ENCODE results near the gene LCP2. TPM values are rescaled to one million over a fixed set of nuclear protein-coding genes. Genes with fewer than 3 reads are reported as not detected.

The LCP2 gene
- total RNA-seq, 2 experiments from 2014 or later: 154 to 155 TPM

DNA sequence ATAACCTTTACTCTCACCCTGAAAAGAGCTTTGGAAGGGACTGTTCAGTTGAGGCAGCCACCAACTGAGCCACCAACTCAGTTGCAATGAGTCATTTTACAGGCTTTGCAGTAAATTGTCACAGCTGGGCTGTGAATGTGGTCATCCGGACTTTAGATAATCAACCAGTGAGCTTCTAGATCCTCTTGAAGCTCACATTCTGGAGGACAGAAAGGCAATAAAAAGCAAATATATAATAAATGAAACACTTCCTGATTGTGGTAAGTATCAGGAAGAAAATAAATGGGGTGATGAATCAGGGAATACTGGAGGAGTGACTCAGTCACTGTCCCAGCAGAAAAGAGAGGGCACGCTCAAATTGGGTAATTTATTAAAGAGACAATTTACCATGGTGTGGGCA is 78.0 kb downstream of the LCP2 start:
- Mint-ChIP-seq H3K36me3 (ENCODE audit: low read depth) (no peaks in the 10 kb centered on the region), H3K4me1 (ENCODE audit: low read depth) (no peaks in the 10 kb centered on the region), H3K27me3 (peaks cover 8% of the 10 kb centered on the region), H3K4me3 (no peak overlapping the region), H3K27ac (no peak overlapping the region), H3K9me3 (no peaks in the 10 kb centered on the region)
- Histone ChIP-seq H3K9me3 (ENCODE audit: control insufficient read depth in 1 of 2, insufficient read depth in 1 of 2, low read length in 2 of 2) (no peaks in the 10 kb centered on the region), H3K36me3 (ENCODE audit: insufficient read depth, low read length) (no peaks in the 10 kb centered on the region), H3K27me3 (ENCODE audit: control insufficient read depth in 1 of 2, insufficient read depth in 2 of 2, low read length in 2 of 2) (no peaks in the 10 kb centered on the region), H3K27ac (ENCODE audit: low read depth in 1 of 2, low read length in 2 of 2) (no peak overlapping the region), H3K4me3 (ENCODE audit: low read length) (no peak overlapping the region), H3K4me1 (ENCODE audit: insufficient read depth, low read length) (no peaks in the 10 kb centered on the region)
- TF ChIP-seq, protein P1, sequence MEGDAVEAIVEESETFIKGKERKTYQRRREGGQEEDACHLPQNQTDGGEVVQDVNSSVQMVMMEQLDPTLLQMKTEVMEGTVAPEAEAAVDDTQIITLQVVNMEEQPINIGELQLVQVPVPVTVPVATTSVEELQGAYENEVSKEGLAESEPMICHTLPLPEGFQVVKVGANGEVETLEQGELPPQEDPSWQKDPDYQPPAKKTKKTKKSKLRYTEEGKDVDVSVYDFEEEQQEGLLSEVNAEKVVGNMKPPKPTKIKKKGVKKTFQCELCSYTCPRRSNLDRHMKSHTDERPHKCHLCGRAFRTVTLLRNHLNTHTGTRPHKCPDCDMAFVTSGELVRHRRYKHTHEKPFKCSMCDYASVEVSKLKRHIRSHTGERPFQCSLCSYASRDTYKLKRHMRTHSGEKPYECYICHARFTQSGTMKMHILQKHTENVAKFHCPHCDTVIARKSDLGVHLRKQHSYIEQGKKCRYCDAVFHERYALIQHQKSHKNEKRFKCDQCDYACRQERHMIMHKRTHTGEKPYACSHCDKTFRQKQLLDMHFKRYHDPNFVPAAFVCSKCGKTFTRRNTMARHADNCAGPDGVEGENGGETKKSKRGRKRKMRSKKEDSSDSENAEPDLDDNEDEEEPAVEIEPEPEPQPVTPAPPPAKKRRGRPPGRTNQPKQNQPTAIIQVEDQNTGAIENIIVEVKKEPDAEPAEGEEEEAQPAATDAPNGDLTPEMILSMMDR (IDR thresholded peaks at IDR 0.05): no peak
- intact Hi-C loops (cut with DNase I, micrococcal nuclease): loop anchor here in 1 of 2 experiments (5.0 kb wide), 1 partner anchor 413 kb away; no protein-coding TSS in a partner anchor
- DNase-seq (no peak), ATAC-seq (ENCODE audit: poor library complexity) (no peak)
- POLR2A ChIA-PET: no interaction called here
- CTCF ChIA-PET: no interaction called here

DNA sequence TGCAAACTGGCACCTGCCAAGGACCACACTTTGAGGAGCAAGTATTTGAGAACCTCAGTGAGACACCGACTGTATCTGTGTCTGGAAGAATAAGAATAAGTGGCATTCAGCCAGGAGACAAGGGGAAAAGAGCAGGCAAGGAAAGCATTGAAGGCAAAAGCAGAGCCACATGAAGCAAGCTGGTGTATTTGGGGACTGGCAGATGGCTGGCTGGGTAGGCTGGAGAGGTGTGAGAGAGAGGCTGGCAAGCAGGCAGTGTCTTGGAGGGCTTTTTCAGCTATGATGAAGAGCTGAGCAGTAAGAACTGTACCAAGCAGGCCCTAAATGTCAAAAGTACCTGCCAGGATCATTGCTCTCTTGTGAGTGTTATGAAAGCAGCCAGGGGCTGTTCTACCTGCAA is 78.9 kb downstream of the LCP2 start:
- Mint-ChIP-seq H3K4me3 (no peak overlapping the region), H3K9me3 (no peaks in the 10 kb centered on the region), H3K27me3 (peaks cover 8% of the 10 kb centered on the region), H3K4me1 (ENCODE audit: low read depth) (no peaks in the 10 kb centered on the region), H3K27ac (no peak overlapping the region), H3K36me3 (ENCODE audit: low read depth) (no peaks in the 10 kb centered on the region)
- H3K27me3 ChIP-seq (ENCODE audit: control insufficient read depth in 1 of 2, insufficient read depth in 2 of 2, low read length in 2 of 2): no peaks in the 10 kb centered on the region
- no peak overlapping the region for H3K27ac ChIP-seq (ENCODE audit: low read depth in 1 of 2, low read length in 2 of 2)
- intact Hi-C loops (cut with DNase I, micrococcal nuclease): no loop called here
- H3K9me3 ChIP-seq (ENCODE audit: control insufficient read depth in 1 of 2, insufficient read depth in 1 of 2, low read length in 2 of 2): no peaks in the 10 kb centered on the region
- ChIA-PET POLR2A (interaction anchor here (1.1 kb wide), 1 partner anchor 31 kb away, joined by 3 read pairs; no protein-coding TSS in a partner anchor), CTCF (no interaction called here)
- H3K4me3 ChIP-seq (ENCODE audit: low read length): no peak overlapping the region
- TF ChIP-seq, protein P1 (IDR thresholded peaks at IDR 0.05): no peak
- no peaks in the 10 kb centered on the region for H3K4me1 ChIP-seq (ENCODE audit: insufficient read depth, low read length)
- DNase-seq (no peak), ATAC-seq (ENCODE audit: poor library complexity) (no peak)
- H3K36me3 ChIP-seq (ENCODE audit: insufficient read depth, low read length): no peaks in the 10 kb centered on the region

DNA sequence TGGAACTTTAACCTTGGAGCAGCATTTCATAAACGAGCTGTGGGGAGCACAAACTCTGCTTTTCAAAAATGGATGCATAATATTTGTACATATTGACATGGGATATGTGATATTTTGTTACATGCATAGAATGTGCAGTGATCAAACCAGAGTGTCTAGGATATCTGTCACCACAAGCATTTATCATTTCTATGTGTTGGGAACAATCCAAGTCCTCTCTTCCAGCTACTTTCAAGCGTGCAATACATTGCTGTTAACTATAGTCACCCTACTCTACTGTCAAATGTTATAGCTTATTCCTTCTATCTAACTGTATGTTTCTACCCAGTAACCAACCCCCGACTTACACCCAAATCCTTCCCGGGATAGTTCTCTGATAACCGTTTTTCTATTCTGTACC is 79.7 kb downstream of the LCP2 start:
- intact Hi-C loops (cut with DNase I, micrococcal nuclease): loop anchor here in 1 of 2 experiments (2.0 kb wide), 1 partner anchor 117 kb away; no protein-coding TSS in a partner anchor
- Mint-ChIP-seq H3K4me3 (no peak overlapping the region), H3K27ac (no peak overlapping the region), H3K4me1 (ENCODE audit: low read depth) (no peaks in the 10 kb centered on the region), H3K36me3 (ENCODE audit: low read depth) (no peaks in the 10 kb centered on the region), H3K27me3 (peaks cover 8% of the 10 kb centered on the region), H3K9me3 (no peaks in the 10 kb centered on the region)
- H3K27ac ChIP-seq (ENCODE audit: low read depth in 1 of 2, low read length in 2 of 2): no peak overlapping the region
- TF ChIP-seq, protein P1 (IDR thresholded peaks at IDR 0.05): no peak
- DNase-seq (no peak), ATAC-seq (ENCODE audit: poor library complexity) (no peak)
- no peaks in the 10 kb centered on the region for H3K27me3 ChIP-seq (ENCODE audit: control insufficient read depth in 1 of 2, insufficient read depth in 2 of 2, low read length in 2 of 2)
- no peak overlapping the region for H3K4me3 ChIP-seq (ENCODE audit: low read length)
- no peaks in the 10 kb centered on the region for H3K9me3 ChIP-seq (ENCODE audit: control insufficient read depth in 1 of 2, insufficient read depth in 1 of 2, low read length in 2 of 2)
- CTCF ChIA-PET: interaction anchor here (1.0 kb wide), 1 partner anchor 121 kb away, joined by 3 read pairs; no protein-coding TSS in a partner anchor
- H3K4me1 ChIP-seq (ENCODE audit: insufficient read depth, low read length): no peaks in the 10 kb centered on the region
- no peaks in the 10 kb centered on the region for H3K36me3 ChIP-seq (ENCODE audit: insufficient read depth, low read length)
- POLR2A ChIA-PET: interaction anchor here (1.1 kb wide), 1 partner anchor 32 kb away, joined by 3 read pairs; no protein-coding TSS in a partner anchor
